ENCODE results near the gene MACROH2A1.

GRCh38 chr5:135384898-135385297, 14.1 kb downstream of the MACROH2A1 start:
- TF ChIP-seq EZH2phosphoT487 (IDR thresholded peaks at IDR 0.05; ENCODE audit: insufficient read depth, low read depth): no peak
- TF ChIP-seq EZH2 (IDR thresholded peaks at IDR 0.05; ENCODE audit: insufficient read depth, poor library complexity, severe bottlenecking): no peak
